ENCODE measurements around the gene RAB7B. TPM values are rescaled to one million over a fixed set of nuclear protein-coding genes. Genes with fewer than 3 reads are reported as not detected.

RAB7B gene
- total and polyA plus RNA-seq, 9 donors = 0.12 to 11.5 (median 3.6) TPM

DNA sequence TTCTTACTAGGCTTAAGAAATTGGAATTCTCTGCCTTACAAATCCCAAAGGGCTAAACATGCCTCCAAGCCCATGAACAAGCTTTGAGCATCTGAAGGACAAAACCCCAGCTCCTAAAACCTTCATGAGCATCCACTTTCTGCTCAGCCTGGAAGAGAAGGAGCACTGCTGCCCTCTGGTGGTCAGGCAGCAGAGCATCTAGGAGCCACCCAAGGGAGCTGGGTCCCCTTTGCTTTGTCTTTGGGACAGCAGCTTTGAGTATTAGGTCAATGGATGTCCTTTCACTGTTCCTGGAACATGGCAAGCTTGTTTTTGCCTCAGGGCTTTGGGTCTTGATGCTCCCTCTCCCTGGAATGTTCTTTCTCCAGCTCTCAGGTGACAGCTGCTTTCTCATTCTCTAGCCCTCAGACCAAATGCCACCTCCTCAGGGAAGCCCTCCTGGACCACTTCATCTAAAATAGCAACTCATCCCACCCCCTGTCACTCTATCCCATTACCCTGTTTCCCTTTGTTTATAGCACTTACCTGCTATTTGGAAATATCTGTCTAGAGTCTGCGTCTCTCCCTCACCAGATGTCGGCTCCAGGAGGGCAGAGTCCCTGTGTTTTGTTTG lies 25.7 kb downstream of the RAB7B start:
- intact Hi-C loops (cut with DNase I) = loop anchor here (2.0 to 10.0 kb wide), 5 partner anchors 63 to 315 kb away; no protein-coding TSS in a partner anchor
- DNase-seq = peak; percentile 67 to 86 (median 78)
- Histone ChIP-seq H3K4me3 (no peak overlapping the region), H3K9me3 (no peaks in the 10 kb centered on the region), H3K36me3 (no peaks in the 10 kb centered on the region), H3K27me3 (no peaks in the 10 kb centered on the region), H3K4me1 (ENCODE audit: insufficient read depth) (peaks cover 4% of the 10 kb centered on the region), H3K27ac (no peak overlapping the region)
- TF ChIP-seq, protein P1, sequence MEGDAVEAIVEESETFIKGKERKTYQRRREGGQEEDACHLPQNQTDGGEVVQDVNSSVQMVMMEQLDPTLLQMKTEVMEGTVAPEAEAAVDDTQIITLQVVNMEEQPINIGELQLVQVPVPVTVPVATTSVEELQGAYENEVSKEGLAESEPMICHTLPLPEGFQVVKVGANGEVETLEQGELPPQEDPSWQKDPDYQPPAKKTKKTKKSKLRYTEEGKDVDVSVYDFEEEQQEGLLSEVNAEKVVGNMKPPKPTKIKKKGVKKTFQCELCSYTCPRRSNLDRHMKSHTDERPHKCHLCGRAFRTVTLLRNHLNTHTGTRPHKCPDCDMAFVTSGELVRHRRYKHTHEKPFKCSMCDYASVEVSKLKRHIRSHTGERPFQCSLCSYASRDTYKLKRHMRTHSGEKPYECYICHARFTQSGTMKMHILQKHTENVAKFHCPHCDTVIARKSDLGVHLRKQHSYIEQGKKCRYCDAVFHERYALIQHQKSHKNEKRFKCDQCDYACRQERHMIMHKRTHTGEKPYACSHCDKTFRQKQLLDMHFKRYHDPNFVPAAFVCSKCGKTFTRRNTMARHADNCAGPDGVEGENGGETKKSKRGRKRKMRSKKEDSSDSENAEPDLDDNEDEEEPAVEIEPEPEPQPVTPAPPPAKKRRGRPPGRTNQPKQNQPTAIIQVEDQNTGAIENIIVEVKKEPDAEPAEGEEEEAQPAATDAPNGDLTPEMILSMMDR (IDR thresholded peaks at IDR 0.05) = peak; percentile 80 to 91 (median 87)
- TF ChIP-seq EP300 (IDR thresholded peaks at IDR 0.05) = no peak
- 88 to 96% (median 95%) methylated on average over 2 of the region's 2 CpGs for WGBS, 3 donors

DNA sequence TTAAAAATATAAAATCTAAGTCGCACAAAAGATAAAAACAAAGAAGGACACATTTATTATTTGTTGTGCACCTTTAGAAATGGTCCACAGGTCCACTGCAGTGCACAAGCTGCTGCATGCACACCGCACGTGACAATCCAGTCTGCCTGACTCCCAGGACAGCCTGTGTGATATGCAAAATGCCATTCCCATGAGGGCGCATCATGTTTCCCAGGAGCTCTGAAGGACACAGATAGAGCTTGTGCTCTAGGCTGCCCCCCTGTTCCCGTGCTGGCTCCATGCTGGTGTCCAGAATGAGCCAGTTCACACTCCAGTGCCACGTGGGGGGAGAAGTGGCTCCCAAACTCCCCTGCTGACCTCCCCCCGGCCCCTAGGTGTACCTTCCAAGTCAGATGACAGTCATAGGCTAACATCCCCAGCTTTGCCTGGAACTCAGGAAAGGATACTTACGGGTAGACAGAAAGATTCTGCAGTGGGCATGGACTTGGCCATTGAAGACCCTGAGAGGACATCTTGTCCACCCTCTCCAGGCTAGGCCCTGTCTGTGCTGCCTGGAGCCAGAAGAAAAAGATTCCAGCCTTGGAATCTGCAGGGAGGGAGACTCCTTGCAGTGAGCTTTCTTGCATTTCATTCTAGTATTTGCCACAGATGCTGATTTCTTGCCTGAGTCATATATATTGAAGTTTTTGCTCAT lies 26.3 kb downstream of the RAB7B start:
- no peak for TF ChIP-seq EP300 (IDR thresholded peaks at IDR 0.05)
- TF ChIP-seq, protein P1 (IDR thresholded peaks at IDR 0.05) = no peak
- TF ChIP-seq POLR2A (IDR thresholded peaks at IDR 0.05) = no peak
- no peaks in the 10 kb centered on the region for H3K36me3 ChIP-seq
- 39 to 40% (median 39%) methylated on average over 8 of the region's 8 CpGs for WGBS, 3 donors
- no peak overlapping the region for H3K4me3 ChIP-seq
- intact Hi-C loops (cut with DNase I) = loop anchor here (2.0 to 10.0 kb wide), 5 partner anchors 62 to 315 kb away; no protein-coding TSS in a partner anchor
- H3K27ac ChIP-seq = no peak overlapping the region
- H3K9me3 ChIP-seq = no peaks in the 10 kb centered on the region
- no peaks in the 10 kb centered on the region for H3K27me3 ChIP-seq
- peaks cover 4% of the 10 kb centered on the region for H3K4me1 ChIP-seq (ENCODE audit: insufficient read depth)
- peak in 1 of 5 donors; percentile 27 for DNase-seq

DNA sequence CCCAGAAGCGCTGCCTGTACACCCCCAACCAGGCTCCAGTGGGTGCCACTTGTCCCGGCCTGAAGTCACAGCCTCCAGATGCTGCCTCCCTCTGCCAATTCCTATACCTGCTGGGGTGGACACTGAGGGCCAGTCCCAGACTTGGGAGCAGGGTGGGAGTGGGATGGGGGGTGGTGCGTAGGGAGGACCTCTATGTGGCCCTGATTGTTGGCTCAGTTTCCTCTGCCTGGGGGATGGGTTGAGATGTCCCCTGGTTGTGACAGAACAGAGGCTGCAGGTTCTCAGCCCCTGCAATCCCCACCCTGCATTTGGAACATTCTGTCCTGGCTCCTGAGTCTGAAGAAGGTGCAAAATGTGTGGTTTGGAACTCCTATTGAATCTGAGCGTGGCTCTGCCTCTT lies 27.2 kb downstream of the RAB7B start:
- intact Hi-C loops (cut with DNase I) = loop anchor here (2.0 to 10.0 kb wide), 5 partner anchors 61 to 314 kb away; no protein-coding TSS in a partner anchor
- 60 to 70% (median 68%) methylated on average over 4 of the region's 4 CpGs for WGBS, 3 donors
- H3K9me3 ChIP-seq = no peaks in the 10 kb centered on the region
- H3K4me1 ChIP-seq (ENCODE audit: insufficient read depth) = peaks cover 4% of the 10 kb centered on the region
- no peaks in the 10 kb centered on the region for H3K36me3 ChIP-seq
- no peak overlapping the region for H3K27ac ChIP-seq
- no peak overlapping the region for H3K4me3 ChIP-seq
- TF ChIP-seq POLR2A (IDR thresholded peaks at IDR 0.05) (no peak), EP300 (IDR thresholded peaks at IDR 0.05) (no peak)
- TF ChIP-seq, protein P1 (IDR thresholded peaks at IDR 0.05) = no peak
- DNase-seq = no peak
- H3K27me3 ChIP-seq = no peaks in the 10 kb centered on the region

DNA sequence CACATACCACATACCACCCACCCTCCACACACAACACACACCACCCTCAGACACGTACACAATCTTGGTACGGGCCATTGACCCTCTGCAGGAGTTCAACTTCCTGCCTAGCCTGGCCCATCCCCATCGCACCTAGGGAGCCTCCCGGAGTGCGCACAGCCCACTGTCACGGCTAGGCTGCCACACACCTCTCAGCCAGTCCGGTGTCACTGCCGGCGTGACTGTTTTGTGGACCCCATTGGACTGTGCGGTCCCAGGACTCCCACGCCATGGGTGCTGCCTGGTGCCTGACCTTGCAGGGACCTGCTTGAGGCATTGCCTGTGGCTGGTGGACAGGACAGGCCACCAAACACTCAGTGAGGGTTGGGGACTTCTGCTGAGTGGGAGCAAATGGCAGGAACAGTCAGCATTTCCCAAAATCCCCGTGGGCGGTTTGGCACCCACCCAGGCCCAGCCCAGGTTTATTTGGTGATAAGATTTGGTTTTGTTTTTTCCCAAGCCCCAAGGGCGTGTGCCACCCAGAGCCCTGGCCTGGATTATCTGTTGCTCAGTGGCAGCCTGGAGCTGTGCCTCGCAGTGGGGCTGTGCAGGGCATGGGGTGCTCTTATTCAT lies 27.7 kb downstream of the RAB7B start:
- H3K4me1 ChIP-seq (ENCODE audit: insufficient read depth) = peaks cover 4% of the 10 kb centered on the region
- no peaks in the 10 kb centered on the region for H3K36me3 ChIP-seq
- TF ChIP-seq POLR2A (IDR thresholded peaks at IDR 0.05) (no peak), EP300 (IDR thresholded peaks at IDR 0.05) (no peak)
- TF ChIP-seq, protein P1 (IDR thresholded peaks at IDR 0.05) = no peak
- no peak overlapping the region for H3K27ac ChIP-seq
- 52 to 63% (median 53%) methylated on average over 15 of the region's 15 CpGs for WGBS, 3 donors
- no peak for DNase-seq
- no peaks in the 10 kb centered on the region for H3K27me3 ChIP-seq
- H3K4me3 ChIP-seq = no peak overlapping the region
- intact Hi-C loops (cut with DNase I) = loop anchor here (5.0 to 10.0 kb wide), 4 partner anchors 61 to 313 kb away; no protein-coding TSS in a partner anchor
- no peaks in the 10 kb centered on the region for H3K9me3 ChIP-seq

Data from ovary (tissue), 9 donors.